OCI-LY7 (cell line): ENCODE measurements around the gene AP3B2. TPM values are rescaled to one million over a fixed set of nuclear protein-coding genes. Genes with fewer than 3 reads are reported as not detected.
"Not testable (repeated sequence)": the region's sequence is repeated elsewhere in the genome, so short reads cannot be mapped to it uniquely, and the experiment has no call there.

Experiments
- BruUV-seq: library from RNA; stranded (reverse); fragments of 400-500 nt; replicated peaks from 2 replicates; lab custom pipeline; 2021; lab: Mats Ljungman, UMichigan
- CTCF ChIA-PET: fragments of 300-600 bp; sonication (Branson Sonifier 250); formaldehyde crosslinking; loops from one replicate; lab custom pipeline; 2022; ENCODE audit warnings: antibody characterized with exemption; ENCODE audit not compliant: unreplicated experiment; lab: Charles Lee
- POLR2A ChIA-PET: fragments of 300-600 bp; sonication (Branson Sonifier 250); formaldehyde crosslinking; loops from one replicate; lab custom pipeline; 2022; ENCODE audit warnings: antibody characterized with exemption; lab: Charles Lee
- DNase-seq: peaks from one replicate; pipeline ENCODE4 v3.0.0-alpha.2; 2015; ENCODE audit warnings: low spot score
- H2AFZ ChIP-seq: fragments of 200-600 bp; sonication (generic), shearing (Covaris generic); 2 replicates; pipeline ENCODE4 v1.6.1; 2014; ENCODE audit warnings: mild to moderate bottlenecking, antibody characterized with exemption, low read length, moderate library complexity
- H3K27ac ChIP-seq: fragments of 200-600 bp; sonication (generic); 2 replicates; pipeline ENCODE4 v1.5.1; 2014; ENCODE audit warnings: mixed run types, low read depth, mild to moderate bottlenecking, moderate library complexity, low read length, inconsistent platforms; ENCODE audit not compliant: poor library complexity, severe bottlenecking
- H3K36me3 ChIP-seq: fragments of 200-600 bp; sonication (generic); 2 replicates; pipeline ENCODE4 v1.6.1; 2014; ENCODE audit warnings: mild to moderate bottlenecking, antibody characterized with exemption, low read length, moderate library complexity, mixed read lengths; ENCODE audit not compliant: insufficient read depth
- H3K4me1 ChIP-seq: fragments of 200-600 bp; sonication (generic); 2 replicates; pipeline ENCODE4 v1.5.1; 2014; ENCODE audit warnings: mild to moderate bottlenecking, low read length; ENCODE audit not compliant: insufficient read depth, poor library complexity, severe bottlenecking
- H3K4me2 ChIP-seq: fragments of 200-600 bp; sonication (generic); 2 replicates; pipeline ENCODE4 v1.6.1; 2014; ENCODE audit warnings: mild to moderate bottlenecking, low read length
- H3K4me3 ChIP-seq: fragments of 200-600 bp; sonication (generic); 2 replicates; pipeline ENCODE4 v1.5.1; 2014; ENCODE audit warnings: mild to moderate bottlenecking, low read depth, low read length; ENCODE audit not compliant: poor library complexity, severe bottlenecking
- H3K79me2 ChIP-seq: fragments of 200-600 bp; sonication (generic); 2 replicates; pipeline ENCODE4 v1.6.1; 2016; ENCODE audit warnings: low read depth, mild to moderate bottlenecking, low read length, moderate library complexity, mixed read lengths; ENCODE audit not compliant: insufficient read depth
- H3K9me2 ChIP-seq: fragments of 200-600 bp; sonication (generic); 2 replicates; pipeline ENCODE4 v1.6.1; 2016; ENCODE audit warnings: mild to moderate bottlenecking, low read length, mixed read lengths; ENCODE audit not compliant: insufficient read depth
- H3K9me3 ChIP-seq: fragments of 200-600 bp; sonication (generic); 2 replicates; pipeline ENCODE4 v1.6.1; 2014; ENCODE audit warnings: mild to moderate bottlenecking, mixed run types, low read length, mixed read lengths
- H4K20me1 ChIP-seq: fragments of 200-600 bp; sonication (generic); 2 replicates; pipeline ENCODE4 v1.6.1; 2014; ENCODE audit warnings: mild to moderate bottlenecking, antibody characterized with exemption, low read length, moderate library complexity, mixed read lengths; ENCODE audit not compliant: insufficient read depth
- EZH2phosphoT487 ChIP-seq: fragments of 200-600 bp; sonication (generic); IDR thresholded peaks from 2 replicates; pipeline ENCODE4 v1.6.1; 2018; ENCODE audit warnings: low read depth, borderline replicate concordance, mild to moderate bottlenecking, mixed run types, antibody characterized with exemption, low read length, moderate library complexity, mixed read lengths
- intact Hi-C: fragments of 100-400 bp; cut with micrococcal nuclease; formaldehyde crosslinking; loops from one replicate; pipeline ENCODE4 v1.10.0; 2022; ENCODE audit not compliant: unreplicated experiment
- total RNA-seq, 2 experiments: library from RNA; depleted of rRNA in 1 of 2; stranded (reverse); fragments of >200 nt in 1 of 2; shearing (Covaris generic) in 1 of 2; gene quantifications; 2 replicates each; pipeline ENCODE4 v1.2.3, GENCODE V29; 2014 to 2022
- TF ChIP-seq, protein P1 (sequence below): fragments of 200-600 bp; sonication (generic); conservative IDR thresholded peaks from 2 replicates; pipeline ENCODE4 v1.5.1; 2014; ENCODE audit warnings: mild to moderate bottlenecking, antibody characterized with exemption, low read length, moderate library complexity, mixed read lengths

The AP3B2 gene
- total RNA-seq, 2 experiments from 2014 or later: 0.13 TPM; not detected in 1

DNA sequence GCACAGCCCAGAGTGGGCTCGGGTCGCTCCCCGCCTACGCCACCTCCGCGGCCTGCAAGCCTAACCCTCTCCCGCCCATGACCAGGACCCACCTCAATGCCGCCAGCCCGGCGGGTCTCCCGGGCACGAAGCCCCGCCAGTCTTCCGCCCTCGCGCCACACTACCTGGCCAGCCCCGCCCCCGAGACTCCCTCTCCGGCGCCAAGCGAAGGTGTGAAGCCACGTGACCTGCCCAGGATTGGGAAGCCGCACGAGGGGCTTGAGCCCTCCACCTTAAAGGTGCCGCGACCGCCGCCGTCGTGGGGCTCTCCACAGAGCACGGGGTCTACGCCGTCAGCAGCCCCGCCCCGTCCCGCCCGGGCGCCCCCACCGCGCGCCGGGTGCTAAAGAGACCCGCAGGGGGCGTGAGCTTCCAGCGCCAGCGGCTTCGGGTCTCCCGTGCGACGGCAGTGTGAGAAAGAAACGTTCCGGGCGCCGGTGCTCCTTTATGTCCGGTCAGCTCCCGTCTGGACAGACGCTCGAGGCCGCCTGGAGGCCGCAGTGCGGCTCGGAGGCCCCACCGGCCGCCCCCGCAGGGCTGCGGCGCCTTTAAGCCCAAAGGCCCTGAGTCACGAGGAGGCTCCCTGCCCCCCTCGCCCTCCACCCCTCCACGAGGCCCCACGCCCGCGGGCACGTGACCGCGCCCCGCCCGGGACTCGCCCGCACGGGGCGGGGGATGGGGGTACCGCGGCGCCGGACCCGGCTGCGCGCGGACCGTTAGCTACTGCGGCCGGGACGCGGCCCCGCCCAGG lies 62.4 kb downstream of the AP3B2 start, which contains the start of gene CPEB1:
CPEB1 (minus strand) TSS at position 319 of the 790 bp plus-strand sequence. CDS start 18,904 bp downstream, outside the sequence.
- Histone ChIP-seq H3K9me2 (no peaks in the 10 kb centered on the region), H3K9me3 (no peaks in the 10 kb centered on the region), H2AFZ (no peak within 1 kb of the TSS), H3K27ac (no peak within 1 kb of the TSS), H3K79me2 (no peaks in the 10 kb centered on the region), H3K4me3 (no peak within 1 kb of the TSS), H4K20me1 (no peaks in the 10 kb centered on the region), H3K4me1 (no peaks in the 10 kb centered on the region), H3K36me3 (no peaks in the 10 kb centered on the region), H3K4me2 (no peak within 1 kb of the TSS)
- no peak for DNase-seq
- ChIA-PET POLR2A (no interaction called here), CTCF (no interaction called here)
- BruUV-seq: no TSS peak
- intact Hi-C loops: no loop called here
- TF ChIP-seq, protein P1, sequence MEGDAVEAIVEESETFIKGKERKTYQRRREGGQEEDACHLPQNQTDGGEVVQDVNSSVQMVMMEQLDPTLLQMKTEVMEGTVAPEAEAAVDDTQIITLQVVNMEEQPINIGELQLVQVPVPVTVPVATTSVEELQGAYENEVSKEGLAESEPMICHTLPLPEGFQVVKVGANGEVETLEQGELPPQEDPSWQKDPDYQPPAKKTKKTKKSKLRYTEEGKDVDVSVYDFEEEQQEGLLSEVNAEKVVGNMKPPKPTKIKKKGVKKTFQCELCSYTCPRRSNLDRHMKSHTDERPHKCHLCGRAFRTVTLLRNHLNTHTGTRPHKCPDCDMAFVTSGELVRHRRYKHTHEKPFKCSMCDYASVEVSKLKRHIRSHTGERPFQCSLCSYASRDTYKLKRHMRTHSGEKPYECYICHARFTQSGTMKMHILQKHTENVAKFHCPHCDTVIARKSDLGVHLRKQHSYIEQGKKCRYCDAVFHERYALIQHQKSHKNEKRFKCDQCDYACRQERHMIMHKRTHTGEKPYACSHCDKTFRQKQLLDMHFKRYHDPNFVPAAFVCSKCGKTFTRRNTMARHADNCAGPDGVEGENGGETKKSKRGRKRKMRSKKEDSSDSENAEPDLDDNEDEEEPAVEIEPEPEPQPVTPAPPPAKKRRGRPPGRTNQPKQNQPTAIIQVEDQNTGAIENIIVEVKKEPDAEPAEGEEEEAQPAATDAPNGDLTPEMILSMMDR: no peak
- no peak for TF ChIP-seq EZH2phosphoT487

DNA sequence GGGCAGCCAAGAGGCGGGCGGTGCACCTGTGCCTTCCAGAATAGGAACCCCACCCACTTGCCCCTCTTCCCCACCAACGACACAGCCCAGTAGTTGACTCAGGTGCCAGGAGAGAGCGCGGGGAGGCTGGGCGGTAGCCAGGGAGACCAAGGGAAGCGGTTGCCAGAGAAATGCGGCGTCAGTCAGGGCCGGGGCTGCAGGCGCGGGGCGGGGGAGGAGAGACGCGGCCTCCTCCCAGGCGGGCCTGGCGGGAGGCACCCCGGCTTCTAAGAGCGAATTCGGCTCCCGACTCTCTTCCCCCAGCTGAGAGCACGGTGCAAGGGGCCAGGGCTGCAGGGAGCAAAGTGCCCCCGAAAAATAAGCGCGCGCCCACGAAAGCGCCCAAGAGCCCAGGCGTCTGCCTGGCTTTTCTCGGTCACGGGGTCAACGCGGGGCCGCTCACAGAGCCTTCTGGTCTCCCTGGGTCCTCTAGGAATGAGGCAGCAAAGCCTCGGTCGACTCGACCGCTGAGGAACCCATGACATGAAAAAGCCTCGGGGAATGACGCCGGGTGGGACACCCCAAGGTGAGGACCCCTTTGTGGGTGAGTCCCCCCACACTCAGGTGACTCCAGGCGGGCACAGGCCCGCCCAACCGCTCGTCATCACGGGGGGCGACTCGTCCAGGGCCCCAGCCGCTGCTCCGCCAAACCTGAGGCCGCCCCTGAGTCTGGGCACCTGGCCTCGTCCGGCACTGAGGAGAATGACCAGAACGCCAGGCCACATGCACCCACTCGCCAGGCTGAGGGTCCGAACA lies 63.2 kb downstream of the AP3B2 start:
- no peak for TF ChIP-seq EZH2phosphoT487
- TF ChIP-seq, protein P1: no peak
- H3K36me3 ChIP-seq: no peaks in the 10 kb centered on the region
- ChIA-PET POLR2A (no interaction called here), CTCF (no interaction called here)
- no TSS peak for BruUV-seq
- no peaks in the 10 kb centered on the region for H3K79me2 ChIP-seq
- no peak overlapping the region for H3K4me2 ChIP-seq
- intact Hi-C loops: no loop called here
- DNase-seq: no peak
- no peak overlapping the region for H2AFZ ChIP-seq
- H3K9me3 ChIP-seq: no peaks in the 10 kb centered on the region
- no peak overlapping the region for H3K4me3 ChIP-seq
- H3K4me1 ChIP-seq: no peaks in the 10 kb centered on the region
- H4K20me1 ChIP-seq: no peaks in the 10 kb centered on the region
- H3K9me2 ChIP-seq: no peaks in the 10 kb centered on the region
- H3K27ac ChIP-seq: no peak overlapping the region

DNA sequence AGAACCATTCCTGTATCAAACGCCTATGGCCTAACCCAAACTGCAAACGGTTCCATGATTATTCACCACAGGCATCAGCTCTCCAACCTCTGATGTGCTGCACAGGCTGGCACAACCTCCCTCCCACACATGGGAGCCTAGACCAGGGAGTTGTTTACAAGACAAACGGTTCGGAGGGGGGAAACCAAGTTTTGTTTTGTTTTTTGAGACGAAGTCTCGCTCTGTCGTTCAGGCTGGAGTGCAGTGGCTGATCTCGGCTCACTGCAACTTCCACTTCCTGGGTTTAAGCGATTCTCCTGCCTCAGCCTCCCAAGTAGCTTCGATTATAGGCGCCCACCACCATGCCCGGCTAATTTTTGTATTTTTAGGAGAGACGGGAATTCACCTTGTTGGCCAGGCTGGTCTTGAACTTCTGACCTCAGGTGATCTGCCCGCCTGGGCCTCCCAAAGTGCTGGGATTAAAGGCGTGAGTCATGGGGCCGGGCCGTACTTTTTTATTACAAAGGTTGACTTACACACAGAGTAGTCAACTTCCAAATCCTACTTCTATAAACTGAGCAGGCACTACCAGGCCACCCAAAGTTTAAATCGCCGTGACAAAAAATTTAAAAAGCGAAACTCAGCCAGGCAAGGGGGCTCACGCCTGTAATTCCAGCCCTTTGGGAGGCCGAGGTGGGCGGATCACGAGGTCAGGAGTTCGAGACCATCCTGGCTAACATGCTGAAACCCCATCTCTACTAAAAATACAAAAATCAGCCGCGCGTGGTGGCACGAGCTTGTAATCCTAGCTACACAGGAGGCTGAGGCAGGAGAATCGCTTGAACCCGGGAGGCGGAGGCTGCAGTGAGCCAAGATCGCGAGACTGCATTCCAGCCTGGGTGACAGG lies 64.5 kb downstream of the AP3B2 start:
- CTCF ChIA-PET, H3K4me2 ChIP-seq, H3K9me2 ChIP-seq, DNase-seq, H3K4me3 ChIP-seq, H3K4me1 ChIP-seq, H2AFZ ChIP-seq, BruUV-seq, H3K27ac ChIP-seq, H4K20me1 ChIP-seq, POLR2A ChIA-PET, intact Hi-C loops, H3K79me2 ChIP-seq, H3K36me3 ChIP-seq, H3K9me3 ChIP-seq: not testable (repeated sequence)
